Stimulated activated CD4-positive, alpha-beta T cell treated with anti-CD3 and anti-CD28 coated beads, Interleukin-4, amount 100 ng/mL, for 4 hours (primary cell): ENCODE measurements around the gene TBCB.
"Not testable (repeated sequence)": the region's sequence is repeated elsewhere in the genome, so short reads cannot be mapped to it uniquely, and the experiment has no call there.

Experiments
- DNase-seq, 2 experiments: peaks; one replicate each; pipeline ENCODE4 v3.0.0-alpha.2; 2020

The TBCB gene

GRCh38 chr19:36115453-36116343, at the start of gene TBCB:
Gene TBCB (plus strand): TSS chr19:36115468. CDS start chr19:36115561, 93 bp downstream.
- peak; percentile 84 to 93 for DNase-seq

- no peak for DNase-seq
Observed at GRCh38 chr19:36067681-36068080, 47.6 kb upstream of the TBCB start.

GRCh38 chr19:36068810-36069499, 46.3 kb upstream of the TBCB start:
- DNase-seq = not testable (repeated sequence)

- no peak for DNase-seq
Observed at GRCh38 chr19:36072081-36072480, 43.2 kb upstream of the TBCB start.

GRCh38 chr19:36073121-36073876, 42.0 kb upstream of the TBCB start:
- DNase-seq = no peak

GRCh38 chr19:36079389-36079945, 35.8 kb upstream of the TBCB start:
- no peak for DNase-seq

GRCh38 chr19:36081385-36081784, 33.9 kb upstream of the TBCB start:
- DNase-seq = no peak

- no peak for DNase-seq
Observed at GRCh38 chr19:36081894-36082293, 33.4 kb upstream of the TBCB start.

GRCh38 chr19:36082916-36083315, 32.4 kb upstream of the TBCB start:
- no peak for DNase-seq

- no peak for DNase-seq
Observed at GRCh38 chr19:36084231-36085009, 30.8 kb upstream of the TBCB start.

- no peak for DNase-seq
Observed at GRCh38 chr19:36086326-36086725, 28.9 kb upstream of the TBCB start.

- no peak for DNase-seq
Observed at GRCh38 chr19:36089847-36090246, 25.4 kb upstream of the TBCB start.

- DNase-seq = no peak
Observed at GRCh38 chr19:36090910-36091695, 24.2 kb upstream of the TBCB start.

GRCh38 chr19:36092566-36092965, 22.7 kb upstream of the TBCB start:
- DNase-seq = no peak

- DNase-seq = no peak
Observed at GRCh38 chr19:36093146-36093662, 22.1 kb upstream of the TBCB start.

GRCh38 chr19:36093687-36094086, 21.6 kb upstream of the TBCB start:
- no peak for DNase-seq

- no peak for DNase-seq
Observed at GRCh38 chr19:36097036-36097435, 18.2 kb upstream of the TBCB start.

GRCh38 chr19:36099166-36099785, 16.0 kb upstream of the TBCB start:
- DNase-seq = no peak

GRCh38 chr19:36100476-36100875, 14.8 kb upstream of the TBCB start:
- no peak for DNase-seq

GRCh38 chr19:36101550-36102327, 13.5 kb upstream of the TBCB start:
- DNase-seq = no peak
